HFFc6 (cell line): ENCODE data around the gene PHF21A. TPM values are rescaled to one million over a fixed set of nuclear protein-coding genes. Genes with fewer than 3 reads are reported as not detected.

Experiments used
- DNase-seq: peaks from one replicate; pipeline ENCODE4 v3.0.0-alpha.2; 2018
- H3K27ac Mint-ChIP-seq: 2 replicates; pipeline ENCODE4 v1.8.0; 2020; ENCODE audit warnings: mild to moderate bottlenecking, mixed read lengths
- H3K27me3 Mint-ChIP-seq: 2 replicates; pipeline ENCODE4 v1.8.0; 2021; ENCODE audit warnings: mild to moderate bottlenecking, moderate library complexity, mixed read lengths; ENCODE audit not compliant: insufficient read depth
- H3K36me3 Mint-ChIP-seq: 2 replicates; pipeline ENCODE4 v1.8.0; 2021; ENCODE audit warnings: low read depth, mixed read lengths
- H3K4me1 Mint-ChIP-seq: 2 replicates; pipeline ENCODE4 v1.8.0; 2020; ENCODE audit warnings: low read depth, mixed read lengths
- H3K4me3 Mint-ChIP-seq: 2 replicates; pipeline ENCODE4 v1.8.0; 2020; ENCODE audit warnings: mild to moderate bottlenecking, moderate library complexity, mixed read lengths
- H3K9me3 Mint-ChIP-seq: 2 replicates; pipeline ENCODE4 v1.8.0; 2020; ENCODE audit warnings: mild to moderate bottlenecking, mixed read lengths
- total RNA-seq, 6 experiments: library from RNA; stranded (reverse); fragmentation: NEBNext Ultra II Directional; extraction: Animal tissue kit (Norgen Biotek cat#: 25700); gene quantifications; 2 replicates in 1 of 6; 3 replicates in 5 of 6; pipeline ENCODE4 v1.2.3, GENCODE V29; 2021
- TF ChIP-seq, protein P1 (sequence below): fragments of 200-600 bp; sonication (generic); IDR thresholded peaks from 2 replicates; pipeline ENCODE4 v1.5.0; 2021; ENCODE audit warnings: antibody characterized with exemption, mild to moderate bottlenecking

Gene PHF21A
- total RNA-seq, 6 experiments from 2014 or later: 25.5 to 32.4 (median 26.2) TPM

DNA sequence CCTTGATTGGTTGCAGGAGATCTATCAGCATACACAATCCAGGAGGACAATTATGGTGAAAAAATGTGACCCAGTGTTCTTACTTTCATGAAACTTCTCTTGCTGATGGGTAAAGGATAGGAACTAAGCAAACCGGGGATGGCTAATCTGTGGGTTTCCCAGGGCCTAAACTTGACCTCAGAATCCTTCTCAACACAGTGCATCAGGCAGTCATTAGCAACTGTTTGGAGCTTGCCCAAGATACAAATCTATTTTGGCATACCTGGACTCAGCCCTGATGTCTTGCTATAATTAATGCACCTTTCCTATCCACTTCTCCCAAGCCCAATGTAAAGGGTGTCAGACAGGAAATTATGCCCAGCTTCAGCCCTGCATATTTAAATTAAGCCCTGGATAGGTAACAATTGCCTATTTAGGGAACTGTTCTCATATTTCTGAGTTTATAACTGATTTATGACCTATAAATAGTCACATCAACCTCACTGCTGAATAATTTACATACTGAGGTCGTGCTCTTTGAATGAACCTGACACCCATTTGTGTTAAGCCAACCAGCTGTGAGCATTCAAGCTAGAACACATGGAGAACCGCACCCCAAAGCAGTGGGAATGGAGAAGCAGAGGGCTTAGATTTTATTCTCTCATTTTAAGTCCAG lies 9.2 kb upstream of the PHF21A start:
- TF ChIP-seq, protein P1, sequence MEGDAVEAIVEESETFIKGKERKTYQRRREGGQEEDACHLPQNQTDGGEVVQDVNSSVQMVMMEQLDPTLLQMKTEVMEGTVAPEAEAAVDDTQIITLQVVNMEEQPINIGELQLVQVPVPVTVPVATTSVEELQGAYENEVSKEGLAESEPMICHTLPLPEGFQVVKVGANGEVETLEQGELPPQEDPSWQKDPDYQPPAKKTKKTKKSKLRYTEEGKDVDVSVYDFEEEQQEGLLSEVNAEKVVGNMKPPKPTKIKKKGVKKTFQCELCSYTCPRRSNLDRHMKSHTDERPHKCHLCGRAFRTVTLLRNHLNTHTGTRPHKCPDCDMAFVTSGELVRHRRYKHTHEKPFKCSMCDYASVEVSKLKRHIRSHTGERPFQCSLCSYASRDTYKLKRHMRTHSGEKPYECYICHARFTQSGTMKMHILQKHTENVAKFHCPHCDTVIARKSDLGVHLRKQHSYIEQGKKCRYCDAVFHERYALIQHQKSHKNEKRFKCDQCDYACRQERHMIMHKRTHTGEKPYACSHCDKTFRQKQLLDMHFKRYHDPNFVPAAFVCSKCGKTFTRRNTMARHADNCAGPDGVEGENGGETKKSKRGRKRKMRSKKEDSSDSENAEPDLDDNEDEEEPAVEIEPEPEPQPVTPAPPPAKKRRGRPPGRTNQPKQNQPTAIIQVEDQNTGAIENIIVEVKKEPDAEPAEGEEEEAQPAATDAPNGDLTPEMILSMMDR: no peak

DNA sequence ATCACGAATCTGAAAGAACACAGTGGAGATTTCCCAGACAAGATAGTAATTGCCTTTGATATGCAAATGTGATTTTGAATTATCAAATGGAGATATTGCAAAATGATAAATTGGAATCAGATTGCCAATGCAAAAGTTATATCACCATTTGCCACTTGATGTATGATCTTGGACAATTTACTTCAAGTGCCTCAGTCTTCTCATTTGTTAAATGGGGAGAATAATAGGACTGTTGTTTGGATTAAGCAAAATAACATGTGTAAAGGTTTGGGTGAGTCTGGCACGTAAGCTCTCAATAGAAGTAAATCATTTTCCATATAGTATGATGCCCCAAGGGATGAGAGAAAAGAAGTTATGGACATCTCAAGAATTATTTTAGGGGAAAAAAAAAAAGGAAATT lies 7.9 kb upstream of the PHF21A start:
- Mint-ChIP-seq H3K27me3 (peaks cover 12% of the 10 kb centered on the region), H3K27ac (no peak overlapping the region), H3K9me3 (no peaks in the 10 kb centered on the region), H3K4me3 (no peak overlapping the region), H3K4me1 (peaks cover 11% of the 10 kb centered on the region), H3K36me3 (no peaks in the 10 kb centered on the region)
- TF ChIP-seq, protein P1: no peak
- no peak for DNase-seq

More for the DNA sequence above, 9.2 kb upstream of the PHF21A start:
- DNase-seq: no peak
- Mint-ChIP-seq H3K4me1 (peaks cover 11% of the 10 kb centered on the region), H3K9me3 (no peaks in the 10 kb centered on the region), H3K27me3 (peaks cover 22% of the 10 kb centered on the region), H3K4me3 (no peak overlapping the region), H3K27ac (no peak overlapping the region), H3K36me3 (no peaks in the 10 kb centered on the region)

DNA sequence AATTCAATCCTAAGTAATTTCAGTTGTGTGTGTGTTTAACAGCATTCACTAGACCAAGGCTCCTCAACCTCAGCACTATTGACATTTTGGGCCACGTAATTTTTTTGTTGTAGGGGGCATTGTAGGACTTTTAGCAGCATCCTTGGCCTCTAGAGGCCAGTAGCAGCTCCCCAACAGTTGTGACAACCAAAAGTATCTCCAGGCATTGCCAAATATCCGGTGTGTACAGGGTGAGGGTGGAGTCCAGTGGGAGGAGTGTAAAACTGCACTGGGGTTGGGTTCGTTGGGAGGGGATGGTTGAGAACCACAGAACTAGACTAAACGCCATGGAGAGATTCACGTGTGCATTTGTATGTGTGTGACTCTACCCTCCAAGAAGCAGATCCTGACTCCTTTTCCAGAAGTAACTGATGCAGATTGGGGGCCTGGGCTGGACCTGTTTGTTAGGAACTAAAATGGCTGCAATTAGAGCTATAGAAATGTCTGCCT lies 5.9 kb upstream of the PHF21A start:
- Mint-ChIP-seq H3K4me1 (peaks cover 26% of the 10 kb centered on the region), H3K27me3 (peaks cover 4% of the 10 kb centered on the region), H3K27ac (no peak overlapping the region; the same call in 1 of the 2 replicates), H3K4me3 (no peak overlapping the region), H3K36me3 (no peaks in the 10 kb centered on the region), H3K9me3 (no peaks in the 10 kb centered on the region)
- DNase-seq: peak; percentile 48
- TF ChIP-seq, protein P1: peak; percentile 70

DNA sequence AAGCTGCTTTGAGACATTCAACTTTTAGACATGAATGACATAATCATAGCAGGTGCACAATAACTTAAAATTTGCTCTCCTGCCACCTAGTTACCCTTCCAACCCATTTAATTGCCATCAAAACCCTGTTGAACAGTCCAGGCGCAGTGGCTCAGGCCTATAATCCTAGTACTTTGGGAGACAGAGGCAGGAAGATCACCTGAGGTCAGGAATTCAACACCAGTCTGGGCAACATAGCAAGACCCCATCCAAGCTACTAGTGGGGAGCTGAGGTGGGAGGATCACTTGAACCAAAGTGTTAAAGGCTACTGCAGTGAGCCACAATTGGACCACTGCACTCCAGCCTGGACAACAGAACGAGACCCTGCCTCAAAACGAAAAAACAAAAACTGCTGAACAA lies 4.0 kb upstream of the PHF21A start:
- no peak for DNase-seq
- no peaks in the 10 kb centered on the region for H3K9me3 Mint-ChIP-seq
- no peak overlapping the region for H3K27ac Mint-ChIP-seq
- H3K4me1 Mint-ChIP-seq: peaks cover 26% of the 10 kb centered on the region
- TF ChIP-seq, protein P1: no peak
- no peaks in the 10 kb centered on the region; the same call in 1 of the 2 replicates for H3K27me3 Mint-ChIP-seq
- H3K4me3 Mint-ChIP-seq: no peak overlapping the region
- H3K36me3 Mint-ChIP-seq: no peaks in the 10 kb centered on the region

DNA sequence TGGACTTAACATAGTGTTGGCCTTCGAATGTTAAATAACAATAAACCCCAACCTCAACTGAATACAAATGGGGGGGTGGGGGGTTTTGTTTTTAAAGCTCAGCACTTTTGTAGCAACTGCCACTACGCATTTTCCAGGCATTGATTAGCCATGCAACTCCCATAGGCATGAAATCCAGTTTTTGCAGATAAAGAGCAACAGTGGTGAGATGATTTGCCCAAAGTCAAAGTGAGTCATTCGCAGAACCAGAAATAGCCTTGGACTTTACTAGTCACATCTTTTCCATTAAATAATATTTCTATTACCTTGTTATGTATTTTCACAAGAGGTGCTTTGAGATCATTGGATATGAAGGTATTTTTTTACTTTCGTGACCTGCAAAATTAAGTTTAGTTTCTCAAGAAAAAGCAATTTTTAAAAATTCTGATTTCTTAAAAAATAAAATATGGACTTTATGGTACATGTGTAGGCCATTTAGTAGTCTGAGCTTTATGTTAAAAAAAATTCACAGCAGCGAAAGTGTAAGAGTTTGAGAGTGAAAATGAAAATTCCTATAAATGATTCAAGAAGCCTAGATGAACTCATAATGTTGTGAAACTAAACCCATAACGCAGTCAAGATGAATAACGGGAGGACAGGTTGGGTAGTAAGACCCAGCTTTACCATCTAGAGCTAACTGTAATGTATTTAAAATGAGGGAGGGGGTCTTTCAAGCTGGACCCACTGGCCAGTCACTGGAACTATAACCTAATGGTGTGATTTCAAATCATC lies 1.9 kb upstream of the PHF21A start:
- H3K27me3 Mint-ChIP-seq: peaks cover 1% of the 10 kb centered on the region; the same call in 1 of the 2 replicates
- peaks cover 40% of the 10 kb centered on the region for H3K4me1 Mint-ChIP-seq
- no peaks in the 10 kb centered on the region for H3K9me3 Mint-ChIP-seq
- H3K36me3 Mint-ChIP-seq: peaks cover 4% of the 10 kb centered on the region; the same call in 1 of the 2 replicates
- H3K4me3 Mint-ChIP-seq: peak overlapping the region; percentile 92
- peak; percentile 23 for DNase-seq
- TF ChIP-seq, protein P1: no peak
- 0 out of 2 replicates have a peak overlapping the region, but pooled peaks have one; percentile 40 for H3K27ac Mint-ChIP-seq
